ENCODE measurements around the gene NIPBL. TPM values are rescaled to one million over a fixed set of nuclear protein-coding genes. Genes with fewer than 3 reads are reported as not detected.
"Not testable (repeated sequence)": the region's sequence is repeated elsewhere in the genome, so short reads cannot be mapped to it uniquely, and the experiment has no call there.

Gene NIPBL
- total RNA-seq, 1 experiment from 2014 or later: 124 TPM

- TF ChIP-seq CTCF (conservative IDR thresholded peaks at IDR 0.05) (no peak), EZH2 (IDR thresholded peaks at IDR 0.05; ENCODE audit: low read depth) (no peak)
- H3F3A ChIP-seq (ENCODE audit: insufficient read depth, low read depth): peaks cover 10% of the 10 kb centered on the region; the same call in 1 of the 2 replicates
- no peak overlapping the region for H3K4me3 ChIP-seq
- 0 out of 2 replicates have a peak, but pooled peaks cover 12% of the 10 kb centered on the region for H3K4me1 ChIP-seq (replicated peaks; ENCODE audit: insufficient read depth)
- H3K9me3 ChIP-seq (ENCODE audit: insufficient read depth, low read depth): no peaks in the 10 kb centered on the region
- peaks cover 64% of the 10 kb centered on the region for H4K20me1 ChIP-seq (ENCODE audit: insufficient read depth)
- no TSS peak for BruUV-seq (replicated peaks)
- intact Hi-C loops (cut with micrococcal nuclease; ENCODE audit: unreplicated experiment): no loop called here
- no peaks in the 10 kb centered on the region for H3K9me2 ChIP-seq (ENCODE audit: insufficient read depth)
- H3K4me2 ChIP-seq: no peak overlapping the region
- peaks cover 100% of the 10 kb centered on the region for H3K79me2 ChIP-seq (ENCODE audit: low read depth)
- no peaks in the 10 kb centered on the region for H3K27me3 ChIP-seq (ENCODE audit: insufficient read depth, low read depth)
- H2AFZ ChIP-seq: no peak overlapping the region
- DNase-seq: peak in 1 of 2 experiments; percentile 4
- no peak overlapping the region for H3K27ac ChIP-seq
- ChIA-PET CTCF (no interaction called here), POLR2A (ENCODE audit: unreplicated experiment) (no interaction called here)
- no peaks in the 10 kb centered on the region for H3K36me3 ChIP-seq (ENCODE audit: low read depth)
These were observed 32.1 kb downstream of the NIPBL start for GRCh38 chr5:36908544-36909260.

DNA sequence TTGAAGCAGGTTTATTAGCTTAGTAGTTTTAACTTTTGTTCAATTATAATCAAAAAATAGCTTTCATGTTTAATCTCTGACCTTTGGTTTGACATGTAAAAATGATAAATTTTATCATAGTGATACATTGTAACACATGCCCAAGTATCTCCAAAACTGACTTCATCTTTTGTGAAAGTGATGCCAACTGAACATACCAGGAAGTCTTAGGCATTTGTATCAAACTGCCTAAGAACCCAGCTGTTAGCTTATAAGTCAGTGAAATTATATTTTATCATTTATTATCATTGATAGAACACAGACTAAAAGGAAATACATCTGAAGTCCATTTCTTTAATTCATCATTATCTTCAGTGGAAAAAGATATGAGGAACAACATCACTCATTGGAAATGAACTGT lies 39.1 kb downstream of the NIPBL start:
- BruUV-seq (replicated peaks): no TSS peak
- DNase-seq: no peak
- H3K4me2 ChIP-seq: no peak overlapping the region

DNA sequence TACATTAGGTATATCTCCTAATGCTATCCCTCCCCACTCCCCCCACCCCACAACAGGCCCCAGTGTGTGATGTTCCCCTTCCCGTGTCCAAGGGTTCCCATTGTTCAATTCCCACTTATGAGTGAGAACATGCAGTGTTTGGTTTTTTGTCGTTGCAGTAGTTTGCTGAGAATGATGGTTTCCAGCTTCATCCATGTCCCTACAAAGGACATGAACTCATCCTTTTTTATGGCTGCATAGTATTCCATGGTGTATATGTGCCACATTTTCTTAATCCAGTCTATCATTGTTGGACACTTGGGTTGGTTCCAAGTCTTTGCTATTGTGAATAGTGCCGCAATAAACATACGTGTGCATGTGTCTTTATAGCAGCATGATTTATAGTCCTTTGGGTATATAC lies 40.0 kb downstream of the NIPBL start:
- H2AFZ ChIP-seq; H3F3A ChIP-seq (ENCODE audit: insufficient read depth, low read depth); H3K4me2 ChIP-seq; H3K4me1 ChIP-seq (replicated peaks; ENCODE audit: insufficient read depth); H3K4me3 ChIP-seq; DNase-seq; H3K9me3 ChIP-seq (ENCODE audit: insufficient read depth, low read depth); POLR2A ChIA-PET (ENCODE audit: unreplicated experiment); BruUV-seq (replicated peaks); H3K36me3 ChIP-seq (ENCODE audit: low read depth); H3K27ac ChIP-seq; H3K27me3 ChIP-seq (ENCODE audit: insufficient read depth, low read depth); CTCF ChIA-PET; H3K9me2 ChIP-seq (ENCODE audit: insufficient read depth); intact Hi-C loops (cut with micrococcal nuclease; ENCODE audit: unreplicated experiment): not testable (repeated sequence)
- Histone ChIP-seq H4K20me1 (ENCODE audit: insufficient read depth) (peaks cover 50% of the 10 kb centered on the region), H3K79me2 (ENCODE audit: low read depth) (peaks cover 91% of the 10 kb centered on the region)

More for the DNA sequence above, 39.1 kb downstream of the NIPBL start:
- intact Hi-C loops (cut with micrococcal nuclease; ENCODE audit: unreplicated experiment): no loop called here
- Histone ChIP-seq H3K27ac (no peak overlapping the region), H4K20me1 (ENCODE audit: insufficient read depth) (peaks cover 55% of the 10 kb centered on the region), H2AFZ (no peak overlapping the region), H3K9me3 (ENCODE audit: insufficient read depth, low read depth) (0 out of 2 replicates have a peak, but pooled peaks cover 3% of the 10 kb centered on the region), H3F3A (ENCODE audit: insufficient read depth, low read depth) (peaks cover 4% of the 10 kb centered on the region; the same call in 1 of the 2 replicates), H3K27me3 (ENCODE audit: insufficient read depth, low read depth) (no peaks in the 10 kb centered on the region), H3K4me3 (no peak overlapping the region), H3K36me3 (ENCODE audit: low read depth) (peaks cover 3% of the 10 kb centered on the region; the same call in 1 of the 2 replicates), H3K4me1 (replicated peaks; ENCODE audit: insufficient read depth) (0 out of 2 replicates have a peak, but pooled peaks cover 6% of the 10 kb centered on the region), H3K9me2 (ENCODE audit: insufficient read depth) (no peaks in the 10 kb centered on the region), H3K79me2 (ENCODE audit: low read depth) (peaks cover 91% of the 10 kb centered on the region)
- CTCF ChIA-PET: interaction anchor here (0.6 to 0.7 kb wide), 2 partner anchors 76 to 616 kb away, joined by 6 to 7 read pairs; no protein-coding TSS in a partner anchor
- TF ChIP-seq EZH2 (IDR thresholded peaks at IDR 0.05; ENCODE audit: low read depth): no peak
- no peak for TF ChIP-seq CTCF (conservative IDR thresholded peaks at IDR 0.05)
- POLR2A ChIA-PET (ENCODE audit: unreplicated experiment): no interaction called here

DNA sequence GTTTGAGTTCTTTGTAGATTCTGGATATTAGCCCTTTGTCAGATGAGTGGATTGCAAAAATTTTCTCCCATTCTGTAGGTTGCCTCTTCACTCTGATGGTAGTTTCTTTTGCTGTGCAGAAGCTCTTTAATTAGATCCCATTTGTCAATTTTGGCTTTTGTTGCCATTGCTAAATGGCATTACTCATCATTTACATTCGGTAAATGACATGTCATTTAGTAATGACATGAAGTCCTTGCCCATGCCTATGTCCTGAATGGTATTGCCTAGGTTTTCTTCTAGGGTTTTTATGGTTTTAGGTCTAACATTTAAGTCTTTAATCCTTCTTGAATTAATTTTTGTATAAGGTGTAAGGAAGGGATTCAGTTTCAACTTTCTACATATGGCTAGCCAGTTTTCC lies 40.8 kb downstream of the NIPBL start:
- H3K4me3 ChIP-seq; H3K27ac ChIP-seq; H2AFZ ChIP-seq; intact Hi-C loops (cut with micrococcal nuclease; ENCODE audit: unreplicated experiment); CTCF ChIA-PET; H3K4me1 ChIP-seq (replicated peaks; ENCODE audit: insufficient read depth); H3K36me3 ChIP-seq (ENCODE audit: low read depth); BruUV-seq (replicated peaks); H3K27me3 ChIP-seq (ENCODE audit: insufficient read depth, low read depth); POLR2A ChIA-PET (ENCODE audit: unreplicated experiment); H3K9me3 ChIP-seq (ENCODE audit: insufficient read depth, low read depth); H3K4me2 ChIP-seq; DNase-seq; H3K9me2 ChIP-seq (ENCODE audit: insufficient read depth); H3F3A ChIP-seq (ENCODE audit: insufficient read depth, low read depth): not testable (repeated sequence)
- Histone ChIP-seq H4K20me1 (ENCODE audit: insufficient read depth) (peaks cover 43% of the 10 kb centered on the region), H3K79me2 (ENCODE audit: low read depth) (peaks cover 91% of the 10 kb centered on the region)
